WERI-Rb-1 (cell line): ENCODE results near the gene STEAP3.

Experiments used
- DNase-seq: peaks from one replicate; pipeline ENCODE4 v3.0.0-alpha.2; 2020
- H3K27ac ChIP-seq: fragments of 250-450 bp; sonication (Bioruptor Pico); 2 replicates; pipeline ENCODE4 v1.5.1; 2020; ENCODE audit warnings: mild to moderate bottlenecking, moderate library complexity
- H3K27me3 ChIP-seq: fragments of 250-450 bp; sonication (Bioruptor Pico); 2 replicates; pipeline ENCODE4 v1.5.1; 2021; ENCODE audit warnings: mild to moderate bottlenecking, low read depth, moderate library complexity; ENCODE audit not compliant: insufficient read depth, severe bottlenecking
- H3K36me3 ChIP-seq: fragments of 250-450 bp; sonication (Bioruptor Pico); 2 replicates; pipeline ENCODE4 v1.5.1; 2020; ENCODE audit warnings: mild to moderate bottlenecking, moderate library complexity
- H3K4me3 ChIP-seq: 2 replicates; pipeline ENCODE4 v1.5.1; 2011; ENCODE audit warnings: low read depth, mild to moderate bottlenecking, control low read depth, low read length
- H3K9me3 ChIP-seq: fragments of 250-450 bp; sonication (Bioruptor Pico); 2 replicates; pipeline ENCODE4 v1.5.1; 2021; ENCODE audit warnings: mild to moderate bottlenecking, moderate library complexity; ENCODE audit not compliant: severe bottlenecking
- CTCF ChIP-seq: IDR thresholded peaks from 2 replicates; pipeline ENCODE4 v1.5.1; 2011; ENCODE audit warnings: low read depth, mild to moderate bottlenecking, control low read depth, inconsistent platforms, low read length

Gene STEAP3

DNA sequence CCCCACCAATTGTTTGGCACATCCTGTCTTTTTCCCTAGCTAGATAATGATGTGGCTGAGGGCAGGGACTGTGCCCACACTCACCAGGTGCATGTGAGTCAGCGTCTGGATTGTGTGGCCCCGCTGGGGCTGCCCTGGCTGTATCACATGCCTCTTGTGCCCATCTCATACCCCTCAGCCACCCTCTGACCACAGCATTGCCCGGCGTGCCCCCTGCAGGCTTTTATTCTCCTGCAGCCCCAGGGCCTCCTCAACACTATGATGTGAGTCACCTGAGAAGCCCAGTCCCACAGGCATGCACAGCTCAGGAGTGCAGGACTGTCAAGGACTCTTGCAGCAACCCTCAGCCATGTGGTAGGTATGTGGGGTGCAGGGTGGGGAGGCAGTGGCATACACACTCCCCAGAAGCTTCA is 14.8 kb upstream of the STEAP3 start:
- no peak for DNase-seq
- H3K4me3 ChIP-seq: no peak overlapping the region
- H3K27me3 ChIP-seq: no peaks in the 10 kb centered on the region
- no peak overlapping the region for H3K27ac ChIP-seq
- H3K9me3 ChIP-seq: no peaks in the 10 kb centered on the region
- no peak for TF ChIP-seq CTCF
- H3K36me3 ChIP-seq: no peaks in the 10 kb centered on the region

- Histone ChIP-seq H3K9me3 (no peaks in the 10 kb centered on the region), H3K27ac (no peak overlapping the region), H3K4me3 (no peak overlapping the region), H3K27me3 (no peaks in the 10 kb centered on the region), H3K36me3 (no peaks in the 10 kb centered on the region)
- no peak for TF ChIP-seq CTCF
- no peak for DNase-seq
Observed at GRCh38 chr2:119212139-119212800, 11.4 kb upstream of the STEAP3 start.

DNA sequence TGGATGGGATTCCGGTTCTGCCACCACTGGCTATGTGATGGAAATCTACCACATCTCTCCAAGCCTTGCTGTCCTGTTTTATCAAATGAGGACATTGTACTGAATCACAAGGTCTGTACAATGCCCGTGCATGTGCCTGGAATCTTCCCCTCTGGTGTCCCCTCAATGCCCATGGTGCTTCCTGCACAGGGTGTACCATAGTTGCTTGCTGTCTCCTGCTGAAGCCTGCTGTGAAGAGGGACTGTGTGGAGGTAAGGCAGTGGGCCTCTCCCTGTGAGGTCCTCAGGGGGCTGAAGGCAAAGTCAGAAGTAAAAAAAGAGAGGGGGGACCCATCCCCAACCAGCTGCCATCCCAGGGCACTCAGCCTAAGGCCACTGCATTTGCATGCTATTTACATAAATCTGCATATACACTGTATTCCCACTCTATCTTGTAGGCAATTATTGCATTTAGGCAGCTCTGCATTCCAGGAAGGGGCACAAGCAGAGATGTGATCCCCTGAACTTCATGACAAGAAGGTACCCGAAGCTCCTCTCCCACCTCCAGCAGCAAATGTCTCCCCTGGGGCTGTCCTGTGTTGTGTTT is 9.1 kb upstream of the STEAP3 start:
- TF ChIP-seq CTCF: no peak
- Histone ChIP-seq H3K36me3 (no peaks in the 10 kb centered on the region), H3K9me3 (no peaks in the 10 kb centered on the region), H3K27me3 (no peaks in the 10 kb centered on the region), H3K4me3 (no peak overlapping the region), H3K27ac (no peak overlapping the region)
- no peak for DNase-seq

- no peak for TF ChIP-seq CTCF
- Histone ChIP-seq H3K27me3 (no peaks in the 10 kb centered on the region), H3K27ac (no peak overlapping the region), H3K9me3 (no peaks in the 10 kb centered on the region), H3K4me3 (no peak overlapping the region), H3K36me3 (no peaks in the 10 kb centered on the region)
- no peak for DNase-seq
Observed at GRCh38 chr2:119216994-119217393, 6.6 kb upstream of the STEAP3 start.

GRCh38 chr2:119218478-119219064 is 5.1 kb upstream of the STEAP3 start:
- peak overlapping the region; percentile 91 for H3K27ac ChIP-seq
- peak; percentile 55 for TF ChIP-seq CTCF
- DNase-seq: peak; percentile 82
- H3K36me3 ChIP-seq: no peaks in the 10 kb centered on the region
- no peaks in the 10 kb centered on the region for H3K9me3 ChIP-seq
- H3K4me3 ChIP-seq: no peak overlapping the region
- H3K27me3 ChIP-seq: no peaks in the 10 kb centered on the region
